ENCODE results near the gene KLF13.

KLF13 gene

GRCh38 chr15:31291048-31291578 is 35.5 kb upstream of the KLF13 start:
- Histone ChIP-seq H3K27ac (ENCODE audit: low read depth, low read length, poor library complexity, severe bottlenecking) (no peak overlapping the region), H3K4me2 (ENCODE audit: low read length) (no peak overlapping the region), H3K9ac (ENCODE audit: low read length) (no peak overlapping the region)

GRCh38 chr15:31292391-31293015 is 34.1 kb upstream of the KLF13 start:
- Histone ChIP-seq H3K9me3 (ENCODE audit: low read length) (peaks cover 10% of the 10 kb centered on the region), H3K9me2 (ENCODE audit: low read depth, low read length) (no peaks in the 10 kb centered on the region), H3K4me1 (ENCODE audit: insufficient read depth, low read length, severe bottlenecking) (no peaks in the 10 kb centered on the region), H3K9ac (ENCODE audit: low read length) (no peak overlapping the region), H3K27me3 (ENCODE audit: insufficient read depth, low read length) (no peaks in the 10 kb centered on the region), H3F3A (ENCODE audit: insufficient read depth, low read length) (no peaks in the 10 kb centered on the region), H3K4me3 (ENCODE audit: low read depth, low read length, poor library complexity, severe bottlenecking) (no peak overlapping the region), H3K36me3 (ENCODE audit: insufficient read depth, low read length) (no peaks in the 10 kb centered on the region; the same call in 1 of the 2 replicates), H4K20me1 (ENCODE audit: insufficient read depth, low read length) (no peaks in the 10 kb centered on the region), H3K4me2 (ENCODE audit: low read length) (no peak overlapping the region), H3K27ac (ENCODE audit: low read depth, low read length, poor library complexity, severe bottlenecking) (no peak overlapping the region), H2AFZ (ENCODE audit: low read length) (no peak overlapping the region), H3K79me2 (ENCODE audit: insufficient read depth, low read length) (no peaks in the 10 kb centered on the region)
- TF ChIP-seq EZH2 (IDR thresholded peaks at IDR 0.05; ENCODE audit: borderline replicate concordance, low read length) (no peak), CTCF (IDR thresholded peaks at IDR 0.05; ENCODE audit: low read length) (no peak)

More at GRCh38 chr15:31291048-31291578, 35.5 kb upstream of the KLF13 start:
- H3K4me3 ChIP-seq (ENCODE audit: low read depth, low read length, poor library complexity, severe bottlenecking) = no peak overlapping the region
- no peaks in the 10 kb centered on the region for H3K27me3 ChIP-seq (ENCODE audit: insufficient read depth, low read length)
- no peak overlapping the region for H2AFZ ChIP-seq (ENCODE audit: low read length)
- no peak for TF ChIP-seq EZH2 (IDR thresholded peaks at IDR 0.05; ENCODE audit: borderline replicate concordance, low read length)
- TF ChIP-seq CTCF (IDR thresholded peaks at IDR 0.05; ENCODE audit: low read length) = no peak
- H3K9me2 ChIP-seq (ENCODE audit: low read depth, low read length) = no peaks in the 10 kb centered on the region
- peaks cover under 1% of the 10 kb centered on the region for H3K4me1 ChIP-seq (ENCODE audit: insufficient read depth, low read length, severe bottlenecking)
- H4K20me1 ChIP-seq (ENCODE audit: insufficient read depth, low read length) = no peaks in the 10 kb centered on the region
- no peaks in the 10 kb centered on the region for H3F3A ChIP-seq (ENCODE audit: insufficient read depth, low read length)
- H3K9me3 ChIP-seq (ENCODE audit: low read length) = peaks cover 12% of the 10 kb centered on the region
- H3K36me3 ChIP-seq (ENCODE audit: insufficient read depth, low read length) = no peaks in the 10 kb centered on the region; the same call in 1 of the 2 replicates
- no peaks in the 10 kb centered on the region for H3K79me2 ChIP-seq (ENCODE audit: insufficient read depth, low read length)

- Histone ChIP-seq H3K9ac (ENCODE audit: low read length) (no peak overlapping the region), H3K27ac (ENCODE audit: low read depth, low read length, poor library complexity, severe bottlenecking) (no peak overlapping the region), H3F3A (ENCODE audit: insufficient read depth, low read length) (no peaks in the 10 kb centered on the region), H3K4me3 (ENCODE audit: low read depth, low read length, poor library complexity, severe bottlenecking) (no peak overlapping the region), H2AFZ (ENCODE audit: low read length) (no peak overlapping the region), H3K9me3 (ENCODE audit: low read length) (peaks cover 4% of the 10 kb centered on the region; the same call in 1 of the 2 replicates), H3K9me2 (ENCODE audit: low read depth, low read length) (no peaks in the 10 kb centered on the region), H3K27me3 (ENCODE audit: insufficient read depth, low read length) (no peaks in the 10 kb centered on the region), H3K79me2 (ENCODE audit: insufficient read depth, low read length) (no peaks in the 10 kb centered on the region), H3K36me3 (ENCODE audit: insufficient read depth, low read length) (no peaks in the 10 kb centered on the region; the same call in 1 of the 2 replicates), H4K20me1 (ENCODE audit: insufficient read depth, low read length) (no peaks in the 10 kb centered on the region), H3K4me2 (ENCODE audit: low read length) (no peak overlapping the region), H3K4me1 (ENCODE audit: insufficient read depth, low read length, severe bottlenecking) (no peaks in the 10 kb centered on the region)
- TF ChIP-seq EZH2 (IDR thresholded peaks at IDR 0.05; ENCODE audit: borderline replicate concordance, low read length) (no peak), CTCF (IDR thresholded peaks at IDR 0.05; ENCODE audit: low read length) (no peak)
These were observed 33.0 kb upstream of the KLF13 start for GRCh38 chr15:31293655-31294054.

All from OCI-LY1 (cell line).